ENCODE measurements around the gene ATP9A.
"Not testable (repeated sequence)": the region's sequence is repeated elsewhere in the genome, so short reads cannot be mapped to it uniquely, and the experiment has no call there.

The ATP9A gene, protein sequence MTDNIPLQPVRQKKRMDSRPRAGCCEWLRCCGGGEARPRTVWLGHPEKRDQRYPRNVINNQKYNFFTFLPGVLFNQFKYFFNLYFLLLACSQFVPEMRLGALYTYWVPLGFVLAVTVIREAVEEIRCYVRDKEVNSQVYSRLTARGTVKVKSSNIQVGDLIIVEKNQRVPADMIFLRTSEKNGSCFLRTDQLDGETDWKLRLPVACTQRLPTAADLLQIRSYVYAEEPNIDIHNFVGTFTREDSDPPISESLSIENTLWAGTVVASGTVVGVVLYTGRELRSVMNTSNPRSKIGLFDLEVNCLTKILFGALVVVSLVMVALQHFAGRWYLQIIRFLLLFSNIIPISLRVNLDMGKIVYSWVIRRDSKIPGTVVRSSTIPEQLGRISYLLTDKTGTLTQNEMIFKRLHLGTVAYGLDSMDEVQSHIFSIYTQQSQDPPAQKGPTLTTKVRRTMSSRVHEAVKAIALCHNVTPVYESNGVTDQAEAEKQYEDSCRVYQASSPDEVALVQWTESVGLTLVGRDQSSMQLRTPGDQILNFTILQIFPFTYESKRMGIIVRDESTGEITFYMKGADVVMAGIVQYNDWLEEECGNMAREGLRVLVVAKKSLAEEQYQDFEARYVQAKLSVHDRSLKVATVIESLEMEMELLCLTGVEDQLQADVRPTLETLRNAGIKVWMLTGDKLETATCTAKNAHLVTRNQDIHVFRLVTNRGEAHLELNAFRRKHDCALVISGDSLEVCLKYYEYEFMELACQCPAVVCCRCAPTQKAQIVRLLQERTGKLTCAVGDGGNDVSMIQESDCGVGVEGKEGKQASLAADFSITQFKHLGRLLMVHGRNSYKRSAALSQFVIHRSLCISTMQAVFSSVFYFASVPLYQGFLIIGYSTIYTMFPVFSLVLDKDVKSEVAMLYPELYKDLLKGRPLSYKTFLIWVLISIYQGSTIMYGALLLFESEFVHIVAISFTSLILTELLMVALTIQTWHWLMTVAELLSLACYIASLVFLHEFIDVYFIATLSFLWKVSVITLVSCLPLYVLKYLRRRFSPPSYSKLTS

DNA sequence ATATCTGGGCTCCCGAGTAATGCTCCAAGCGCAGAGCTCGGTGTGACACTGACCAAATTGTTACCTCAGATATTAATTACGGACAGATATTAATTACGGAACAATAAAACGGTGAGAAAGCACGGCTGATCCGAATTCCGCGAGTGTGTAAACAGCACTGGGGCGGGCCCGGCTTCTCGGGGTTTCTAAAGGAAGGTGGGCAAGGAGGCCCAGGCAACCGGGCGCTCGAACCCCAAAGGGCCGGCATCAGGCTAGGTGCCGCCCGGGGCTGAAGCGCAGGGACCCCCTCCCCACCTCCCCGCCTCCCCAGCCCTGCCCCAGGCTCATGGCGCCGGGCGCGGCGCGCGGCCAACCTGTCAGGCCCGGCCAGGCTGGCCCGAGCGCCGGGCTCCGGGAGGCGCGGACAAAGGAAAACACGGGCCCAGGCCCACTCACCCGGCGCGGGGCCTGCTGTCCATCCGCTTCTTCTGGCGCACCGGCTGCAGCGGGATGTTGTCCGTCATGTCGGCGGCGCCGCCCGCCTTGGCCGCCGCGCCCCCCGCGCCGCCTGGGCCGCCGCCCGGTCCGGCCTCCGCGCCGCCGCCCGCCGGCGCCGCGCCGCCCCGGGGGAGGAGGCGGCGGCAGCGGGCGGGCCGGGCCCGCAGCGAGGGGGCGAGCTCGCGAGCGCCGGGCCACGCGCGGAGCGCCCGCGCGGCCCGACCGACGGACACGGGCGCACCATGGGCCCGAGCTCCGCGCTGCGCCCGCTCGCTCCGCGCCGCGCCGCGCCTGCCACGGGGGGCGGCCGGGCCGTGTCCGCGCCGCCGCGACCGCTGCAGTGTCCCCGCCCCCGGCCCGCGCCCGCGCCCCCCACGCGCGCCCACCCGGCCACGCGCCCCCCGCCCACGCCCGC is at the start of gene ATP9A:
Gene ATP9A, minus strand, starts transcription at position 524 of the 892 bp plus-strand sequence. Its CDS starts 21 bp downstream, at position 503.
- DNase-seq, result no peak

DNA sequence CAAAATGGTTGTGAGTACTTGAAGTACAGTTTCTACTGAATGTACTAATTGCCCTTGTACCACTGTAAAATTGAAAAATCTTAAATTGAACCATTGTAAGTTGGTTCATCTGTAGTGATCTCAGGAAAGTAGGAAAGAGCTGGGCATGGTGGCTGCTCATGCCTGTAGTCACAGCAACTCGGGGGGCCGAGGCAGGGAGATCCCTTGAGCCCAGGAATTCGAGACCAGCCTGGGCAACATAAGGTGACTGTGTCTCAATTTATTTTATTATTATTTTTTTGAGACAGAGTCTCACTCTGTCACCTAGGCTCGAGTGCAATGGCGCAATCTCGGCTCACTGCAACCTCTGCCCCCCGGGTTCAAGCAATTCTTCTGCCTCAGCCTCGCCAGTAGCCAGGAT is 48.7 kb upstream of the ATP9A start:
- DNase-seq, result not testable (repeated sequence)

GRCh38 chr20:51815383-51816076 is 47.3 kb upstream of the ATP9A start:
- DNase-seq, result no peak

DNA sequence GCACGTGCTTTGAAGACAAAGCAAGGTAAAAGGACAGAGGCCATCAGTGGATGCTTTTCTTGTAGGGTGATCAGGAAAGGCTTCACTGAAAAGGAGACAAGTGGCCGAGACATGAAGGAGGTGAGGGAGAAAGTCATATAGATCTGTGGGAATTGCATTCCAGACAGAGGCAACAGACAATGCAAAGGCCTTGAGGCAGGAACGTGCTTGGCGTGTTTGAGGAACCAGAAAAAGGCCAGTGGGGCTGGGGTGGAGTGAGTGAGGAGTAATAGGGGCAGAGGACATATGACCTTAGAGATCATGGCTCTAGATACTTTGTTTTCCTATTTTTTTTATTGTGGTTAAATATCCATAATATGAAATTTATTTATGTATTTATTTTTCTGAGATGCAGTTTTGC is 44.7 kb upstream of the ATP9A start:
- no peak for DNase-seq

DNA sequence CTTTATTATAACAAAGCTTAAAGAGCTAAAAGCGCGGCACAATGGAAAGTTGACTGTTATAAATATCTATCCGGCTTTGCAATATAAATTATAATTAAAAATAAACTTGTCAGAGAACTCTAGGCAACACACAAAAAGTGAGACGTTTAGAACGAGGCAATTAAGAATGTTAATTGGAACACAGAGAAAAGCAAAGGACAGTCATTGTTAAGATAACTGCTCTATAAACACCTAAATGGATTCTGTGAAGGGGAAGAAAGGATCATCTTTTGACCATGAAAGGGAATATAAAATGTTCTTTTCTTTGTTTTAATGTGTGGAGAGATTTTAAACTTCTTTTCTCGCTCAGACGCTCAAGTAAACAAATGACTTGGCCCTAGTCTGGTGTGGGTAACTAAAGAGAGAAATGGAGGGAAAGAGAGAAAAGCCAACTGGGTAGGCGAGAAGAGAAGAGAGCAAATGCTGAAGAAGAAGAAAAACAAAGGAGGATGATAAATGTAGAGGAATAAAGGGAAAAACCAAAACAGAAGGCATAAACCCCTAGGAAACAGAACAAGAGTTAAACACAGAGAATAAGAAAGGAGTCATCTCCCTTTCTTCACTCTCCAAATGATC is 43.4 kb upstream of the ATP9A start:
- no peak for DNase-seq

DNA sequence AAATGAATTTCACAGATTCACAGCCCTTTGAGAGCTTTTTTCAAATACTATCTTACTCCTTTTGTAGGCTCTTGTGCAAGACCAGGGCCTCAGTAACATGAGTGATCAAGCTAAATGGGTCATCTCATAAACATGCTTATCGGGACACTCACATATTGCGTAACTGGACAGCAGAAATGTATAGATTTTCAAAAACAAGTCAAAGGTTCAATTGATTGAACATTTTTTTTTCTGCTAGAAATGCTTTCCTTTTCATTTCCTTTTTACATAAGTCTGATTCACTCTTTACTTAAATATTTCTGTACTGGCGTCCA is 42.8 kb upstream of the ATP9A start:
- DNase-seq, result no peak

DNA sequence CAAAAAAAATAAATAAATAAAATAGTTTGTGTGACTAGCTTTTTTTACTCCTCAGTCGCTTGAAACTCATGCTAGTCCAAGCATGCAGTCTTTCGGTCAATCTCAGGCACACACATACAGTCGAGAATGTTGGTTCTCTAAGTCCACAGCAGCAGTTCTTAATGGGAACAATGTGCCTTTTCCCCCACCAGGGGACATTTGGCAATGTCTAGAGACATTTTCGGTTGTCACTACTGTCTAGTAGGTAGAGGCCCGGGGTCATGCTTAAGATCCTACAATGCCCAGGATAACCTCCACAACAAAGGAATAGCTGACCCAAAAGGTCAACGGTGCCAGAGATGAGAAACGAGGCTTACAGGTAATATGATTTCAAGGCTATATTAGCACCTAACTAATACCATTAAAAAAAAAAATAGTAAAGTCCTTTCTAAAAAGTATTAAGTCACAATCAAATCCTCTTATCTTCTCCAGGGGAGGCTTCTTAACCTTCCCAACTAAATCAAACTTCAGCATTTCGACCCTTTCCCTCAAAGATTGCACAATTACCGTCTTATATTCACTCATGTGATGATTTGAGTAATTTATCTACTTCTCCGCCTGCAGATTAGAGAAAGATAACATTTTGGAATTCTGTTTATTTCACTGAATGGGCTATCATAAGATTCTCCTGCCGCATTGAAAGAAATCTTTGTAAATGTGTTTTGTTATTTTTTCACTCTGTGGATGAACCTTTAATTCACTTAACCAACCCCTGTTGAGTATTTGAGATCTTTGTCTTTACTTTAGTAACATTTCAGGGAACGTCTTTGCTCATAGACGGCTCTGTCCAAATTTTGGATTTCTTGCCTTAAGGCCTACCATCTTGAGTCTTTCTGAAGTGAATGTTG is 42.2 kb upstream of the ATP9A start:
- no peak for DNase-seq

GRCh38 chr20:51807720-51808250 is 39.6 kb upstream of the ATP9A start:
- no peak for DNase-seq

DNA sequence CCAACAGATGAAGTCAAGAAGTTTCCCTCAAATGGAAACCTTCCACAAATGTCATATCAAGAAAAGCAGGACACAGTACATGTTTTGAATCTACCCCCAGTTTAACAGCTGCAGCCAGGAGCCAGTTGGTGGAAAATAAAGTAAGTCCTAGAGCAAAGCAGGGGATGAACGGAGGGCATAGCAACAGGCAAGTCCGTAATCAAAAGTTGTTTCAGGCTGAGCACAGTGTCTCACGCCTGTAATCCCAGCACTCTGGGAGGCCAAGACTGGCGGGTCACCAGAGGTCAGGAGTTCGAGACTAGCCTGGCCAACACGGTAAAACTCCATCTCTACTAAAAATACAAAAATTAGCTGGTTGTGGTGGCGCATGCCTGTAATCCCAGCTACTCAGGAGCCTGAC is 36.6 kb upstream of the ATP9A start:
- DNase-seq, result no peak

DNA sequence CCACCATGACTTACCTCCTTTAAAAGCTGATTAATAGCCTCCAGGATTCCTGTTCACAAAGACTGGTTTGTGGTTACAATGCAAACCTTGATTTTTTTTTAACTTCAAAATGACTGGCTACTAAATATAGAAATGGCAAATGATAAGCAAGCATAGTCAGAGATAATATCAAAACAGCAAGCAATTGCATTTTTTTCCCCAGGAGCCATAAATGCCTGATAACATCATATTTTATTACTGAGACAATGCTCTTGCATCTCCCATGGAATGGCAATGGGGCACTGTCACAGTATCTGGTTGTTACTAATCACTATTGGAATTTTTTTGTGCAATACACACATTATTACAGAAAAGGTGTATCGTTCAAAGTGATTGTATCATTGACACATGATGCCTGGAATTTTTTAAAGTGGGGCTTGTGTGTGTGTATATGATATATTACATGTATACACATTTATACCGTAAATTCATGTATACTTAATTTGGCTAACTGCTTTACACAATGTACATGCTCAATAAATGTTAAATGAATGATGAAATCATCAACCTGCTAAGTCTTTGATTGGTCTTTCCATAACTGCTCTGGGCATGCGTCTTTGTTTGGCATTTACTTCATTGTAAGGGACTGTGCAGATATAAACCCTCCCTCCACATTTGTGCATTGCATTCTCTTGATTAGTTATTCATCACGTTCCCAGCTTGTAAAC is 35.1 kb upstream of the ATP9A start:
- DNase-seq, result no peak

GRCh38 chr20:51802170-51802751 is 34.1 kb upstream of the ATP9A start, which contains the start of gene SALL4:
SALL4 (minus strand) TSS chr20:51802521; CDS start chr20:51802408, 113 bp downstream.
- DNase-seq, result no peak

GRCh38 chr20:51801823-51802123 is 33.6 kb upstream of the ATP9A start:
- DNase-seq, result no peak

GRCh38 chr20:51801122-51801822 is 33.1 kb upstream of the ATP9A start:
- DNase-seq, result no peak

- peak; percentile 58 for DNase-seq
These were observed 32.6 kb upstream of the ATP9A start for GRCh38 chr20:51800872-51801121.

DNA sequence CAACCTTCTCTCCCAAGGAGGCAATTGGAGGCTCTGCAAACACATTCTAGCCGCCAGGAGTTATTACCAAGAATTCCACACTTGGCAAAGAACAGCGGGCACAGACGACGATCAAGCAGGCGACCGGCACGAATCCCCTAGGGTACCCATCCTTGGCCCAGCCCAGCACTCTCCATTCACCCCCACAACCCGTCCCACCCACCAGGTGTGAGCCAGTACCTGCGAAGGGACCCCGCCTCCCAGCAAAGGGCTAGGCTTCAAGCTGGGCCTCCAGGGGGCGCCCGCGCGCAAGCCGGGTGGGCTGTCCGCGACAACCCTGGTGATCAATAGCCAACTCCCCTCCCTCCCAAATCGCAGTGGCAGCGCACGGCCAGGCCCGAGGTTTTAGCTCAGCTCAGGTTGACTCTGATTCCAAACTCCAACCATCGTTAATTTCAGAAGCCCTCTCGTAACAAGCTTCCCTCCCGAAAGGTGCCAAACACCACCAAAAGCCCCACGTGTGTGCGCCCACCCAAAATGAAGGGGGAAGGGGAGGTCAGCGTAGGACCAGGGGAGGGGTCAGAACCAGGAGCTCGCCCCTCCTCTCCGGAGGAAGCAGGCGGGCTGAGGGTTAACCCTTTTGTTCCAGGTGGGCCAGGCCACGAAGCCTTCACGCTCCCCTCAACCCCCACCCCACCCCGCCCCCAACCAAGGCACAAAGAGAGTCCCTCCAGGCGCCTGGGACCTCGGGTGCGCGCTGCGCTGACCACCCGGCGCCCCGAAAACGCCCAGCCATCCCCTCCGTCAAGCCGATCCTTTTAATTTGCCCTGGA is 32.1 kb upstream of the ATP9A start:
- DNase-seq, result peak; percentile 82

GRCh38 chr20:51799401-51799860 is 31.2 kb upstream of the ATP9A start:
- no peak for DNase-seq

DNA sequence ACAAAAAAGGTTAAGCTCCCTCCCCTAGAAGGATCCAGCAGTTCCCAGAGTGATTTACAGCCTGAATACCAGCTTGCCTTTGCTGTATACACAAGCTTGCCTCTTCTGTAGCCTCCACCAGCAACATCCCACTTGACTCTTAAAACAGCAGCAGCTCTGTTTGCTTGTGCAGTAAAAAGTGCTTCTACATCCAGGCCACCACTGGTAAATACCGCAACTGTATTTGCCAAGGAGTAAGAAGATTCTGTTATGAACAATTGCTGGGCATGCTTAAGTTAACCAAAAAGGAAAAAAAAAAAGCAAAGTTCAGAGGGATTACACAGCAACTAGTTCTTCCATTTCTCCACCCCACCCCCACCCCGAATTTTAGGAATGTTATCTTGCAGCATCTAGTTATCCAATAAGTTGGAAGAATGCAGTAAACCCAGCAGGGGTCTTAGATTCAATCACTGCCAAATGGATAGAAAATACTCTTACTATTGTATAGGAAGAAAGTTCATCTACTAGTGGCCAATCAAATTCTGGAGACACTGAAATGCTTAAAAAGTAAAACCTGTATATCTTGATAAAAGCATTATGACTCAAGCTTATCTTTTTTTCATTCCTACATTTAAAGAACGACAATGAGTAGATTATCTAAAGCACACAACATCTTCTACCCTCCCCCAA is 29.3 kb upstream of the ATP9A start:
- no peak for DNase-seq

Measured in activated CD8-positive, alpha-beta memory T cell treated with anti-CD3 and anti-CD28 coated beads for 24 hours (primary cell).